NCI-H1930 (cell line): ENCODE measurements around the gene SLC16A4.
"Not testable (repeated sequence)": the region's sequence is repeated elsewhere in the genome, so short reads cannot be mapped to it uniquely, and the experiment has no call there.

Source experiments
- DNase-seq, 2 experiments: peaks; one replicate each; lab custom pipeline; 2025; lab: John Stamatoyannopoulos, UW

Gene SLC16A4

GRCh38 chr1:110390692-110391245, at the start of gene SLC16A4:
Gene SLC16A4, minus strand, starts transcription at chr1:110391026. Its CDS starts 1,703 bp downstream, at chr1:110389323.
- DNase-seq, result no peak

- DNase-seq, result not testable (repeated sequence)
These were observed 49.0 kb upstream of the SLC16A4 start for GRCh38 chr1:110439873-110440272.

- no peak for DNase-seq
These were observed 48.1 kb upstream of the SLC16A4 start for GRCh38 chr1:110438893-110439292.

- DNase-seq, result not testable (repeated sequence)
These were observed 46.9 kb upstream of the SLC16A4 start for GRCh38 chr1:110437645-110438299.

- DNase-seq, result no peak
These were observed 45.8 kb upstream of the SLC16A4 start for GRCh38 chr1:110436635-110437034.

GRCh38 chr1:110434946-110435345, 44.1 kb upstream of the SLC16A4 start:
- no peak for DNase-seq

GRCh38 chr1:110433803-110434202, 43.0 kb upstream of the SLC16A4 start:
- DNase-seq, result no peak

GRCh38 chr1:110433213-110433612, 42.4 kb upstream of the SLC16A4 start:
- no peak for DNase-seq

- no peak for DNase-seq
These were observed 40.1 kb upstream of the SLC16A4 start for GRCh38 chr1:110430901-110431300.

GRCh38 chr1:110430366-110430765, 39.5 kb upstream of the SLC16A4 start:
- DNase-seq, result no peak

GRCh38 chr1:110428946-110429345, 38.1 kb upstream of the SLC16A4 start:
- no peak for DNase-seq

GRCh38 chr1:110426854-110427253, 36.0 kb upstream of the SLC16A4 start:
- no peak for DNase-seq

- DNase-seq, result no peak
These were observed 34.9 kb upstream of the SLC16A4 start for GRCh38 chr1:110425612-110426152.

GRCh38 chr1:110424699-110425611, 34.1 kb upstream of the SLC16A4 start:
- no peak for DNase-seq

GRCh38 chr1:110420874-110421793, 30.3 kb upstream of the SLC16A4 start:
- DNase-seq, result no peak

- no peak for DNase-seq
These were observed 29.3 kb upstream of the SLC16A4 start for GRCh38 chr1:110420023-110420662.

- DNase-seq, result no peak
These were observed 27.9 kb upstream of the SLC16A4 start for GRCh38 chr1:110418729-110419128.

GRCh38 chr1:110413045-110413444, 22.2 kb upstream of the SLC16A4 start:
- not testable (repeated sequence) for DNase-seq

- DNase-seq, result peak; percentile 18 to 43
These were observed 21.8 kb upstream of the SLC16A4 start for GRCh38 chr1:110412576-110412975.

- no peak for DNase-seq
These were observed 20.4 kb upstream of the SLC16A4 start for GRCh38 chr1:110411173-110411735.

- no peak for DNase-seq
These were observed 18.5 kb upstream of the SLC16A4 start for GRCh38 chr1:110409316-110409715.
